Measurements from ENCODE around the gene INSYN2B. TPM values are rescaled to one million over a fixed set of nuclear protein-coding genes. Genes with fewer than 3 reads are reported as not detected.

INSYN2B gene
- total RNA-seq, 1 experiment from 2014 or later = not detected

GRCh38 chr5:169979871-169980270 lies 424 bp downstream of the INSYN2B start:
- Histone ChIP-seq H4K20me1 (ENCODE audit: insufficient read depth) (no peaks in the 10 kb centered on the region), H3K36me3 (ENCODE audit: control insufficient read depth in 1 of 2, insufficient read depth in 2 of 2, low read length in 2 of 2) (no peaks in the 10 kb centered on the region), H3K4me3 (replicated peaks in 1 of 2; ENCODE audit: low read depth in 1 of 2, low read length in 2 of 2) (no peak overlapping the region), H3K9me3 (ENCODE audit: control insufficient read depth in 1 of 2, insufficient read depth in 1 of 2, low read depth in 1 of 2, low read length in 2 of 2) (no peaks in the 10 kb centered on the region), H3K9ac (ENCODE audit: low read length) (no peak overlapping the region), H3K9me2 (ENCODE audit: insufficient read depth) (no peaks in the 10 kb centered on the region), H2AFZ (ENCODE audit: low read depth, low read length, poor library complexity, severe bottlenecking) (no peak overlapping the region), H3K27ac (ENCODE audit: low read depth, low read length) (no peak overlapping the region), H3K27me3 (ENCODE audit: insufficient read depth, low read length) (peaks cover 47% of the 10 kb centered on the region), H3K79me2 (ENCODE audit: insufficient read depth, low read length) (no peaks in the 10 kb centered on the region), H3K4me1 (ENCODE audit: control insufficient read depth in 1 of 2, insufficient read depth in 2 of 2, low read length in 2 of 2) (peaks cover 0 to 3% of the 10 kb centered on the region in 2 experiments; a peak in 1 of 4 replicates), H3K4me2 (ENCODE audit: low read length) (peak overlapping the region; percentile 52)
- no TSS peak for BruUV-seq (replicated peaks)
- ChIA-PET CTCF (interaction anchor here (1.1 to 2.4 kb wide), 9 partner anchors 9 to 281 kb away, joined by 3 to 18 read pairs (median 3); no protein-coding TSS in a partner anchor), POLR2A (interaction anchor here (1.3 kb wide), 1 partner anchor 396 kb away, joined by 3 read pairs; the partner anchor contains the start of gene SPDL1), RAD21 (ENCODE audit: low non-redundant PET in 1 of 2, low total read pairs in 2 of 2, uncharacterized antibody in 2 of 2, unreplicated experiment in 2 of 2) (no interaction called here)
- DNase-seq (ENCODE audit: low read depth, low spot score) (no peak), ATAC-seq (no peak)
- intact Hi-C loops (cut with micrococcal nuclease) = loop anchor here (1.0 to 5.0 kb wide), 2 partner anchors 278 to 1273 kb away; no protein-coding TSS in a partner anchor
- TF ChIP-seq RAD21 (IDR thresholded peaks at IDR 0.05; ENCODE audit: low read depth) (no peak), CBX3 (IDR thresholded peaks at IDR 0.05; ENCODE audit: low read depth) (no peak)

- TF ChIP-seq ELF1 (IDR thresholded peaks at IDR 0.05; ENCODE audit: borderline replicate concordance, low read depth) = no peak
- TF ChIP-seq CEBPB (IDR thresholded peaks at IDR 0.05; ENCODE audit: low read depth) = no peak
- no peak for TF ChIP-seq ATF3 (IDR thresholded peaks at IDR 0.05)
- TF ChIP-seq YY1 (IDR thresholded peaks at IDR 0.05; ENCODE audit: extremely low read depth, insufficient replicate concordance, low read depth, low read length) = no peak
- no peak for TF ChIP-seq POLR2A (IDR thresholded peaks at IDR 0.05; ENCODE audit: borderline replicate concordance, extremely low read depth, insufficient read depth, insufficient read length)
- no peak for TF ChIP-seq EZH2phosphoT487 (IDR thresholded peaks at IDR 0.05; ENCODE audit: borderline replicate concordance)
- TF ChIP-seq SIN3A (IDR thresholded peaks at IDR 0.05; ENCODE audit: low read depth) = no peak
- no peak for TF ChIP-seq MAX (IDR thresholded peaks at IDR 0.05)
- no peak for TF ChIP-seq CTCF (IDR thresholded peaks at IDR 0.05 in 2 of 3, conservative IDR thresholded peaks at IDR 0.05 in 1 of 3; ENCODE audit: borderline replicate concordance in 1 of 3, insufficient read depth in 1 of 3, low read depth in 2 of 3, low read length in 2 of 3)
- no peaks in the 10 kb centered on the region for H3K9me2 ChIP-seq (ENCODE audit: insufficient read depth)
- no peak overlapping the region for H2AFZ ChIP-seq (ENCODE audit: low read depth, low read length, poor library complexity, severe bottlenecking)
- no peak overlapping the region for H3K27ac ChIP-seq (ENCODE audit: low read depth, low read length)
- no peaks in the 10 kb centered on the region for H3K79me2 ChIP-seq (ENCODE audit: insufficient read depth, low read length)
- no peak overlapping the region for H3K4me2 ChIP-seq (ENCODE audit: low read length)
- no peak overlapping the region for H3K9ac ChIP-seq (ENCODE audit: low read length)
- BruUV-seq (replicated peaks) = no TSS peak
- ChIA-PET RAD21 (ENCODE audit: low non-redundant PET in 1 of 2, low total read pairs in 2 of 2, uncharacterized antibody in 2 of 2, unreplicated experiment in 2 of 2) (no interaction called here), CTCF (no interaction called here), POLR2A (no interaction called here)
- no peak for ATAC-seq
- H3K4me3 ChIP-seq (replicated peaks in 1 of 2; ENCODE audit: low read depth in 1 of 2, low read length in 2 of 2) = no peak overlapping the region
- no peak for DNase-seq (ENCODE audit: low read depth, low spot score)
- no peaks in the 10 kb centered on the region for H3K9me3 ChIP-seq (ENCODE audit: control insufficient read depth in 1 of 2, insufficient read depth in 1 of 2, low read depth in 1 of 2, low read length in 2 of 2)
- no peaks in the 10 kb centered on the region for H3K36me3 ChIP-seq (ENCODE audit: control insufficient read depth in 1 of 2, insufficient read depth in 2 of 2, low read length in 2 of 2)
- peaks cover 0 to 3% of the 10 kb centered on the region in 2 experiments; a peak in 1 of 4 replicates for H3K4me1 ChIP-seq (ENCODE audit: control insufficient read depth in 1 of 2, insufficient read depth in 2 of 2, low read length in 2 of 2)
- peaks cover 49% of the 10 kb centered on the region for H3K27me3 ChIP-seq (ENCODE audit: insufficient read depth, low read length)
- H4K20me1 ChIP-seq (ENCODE audit: insufficient read depth) = no peaks in the 10 kb centered on the region
- intact Hi-C loops (cut with micrococcal nuclease) = no loop called here
These were observed 1.6 kb downstream of the INSYN2B start for GRCh38 chr5:169978714-169979113.
